Neural crest cell (in vitro differentiated cells): ENCODE measurements around the gene SRPX2. TPM values are rescaled to one million over a fixed set of nuclear protein-coding genes. Genes with fewer than 3 reads are reported as not detected.
"Not testable (repeated sequence)": the region's sequence is repeated elsewhere in the genome, so short reads cannot be mapped to it uniquely, and the experiment has no call there.

Experiments
- DNase-seq: peaks from one replicate; pipeline ENCODE4 v3.0.0; 2021; ENCODE audit warnings: low read depth, mixed read lengths, low spot score
- H3K27ac Mint-ChIP-seq: one replicate; pipeline ENCODE4 v1.8.0; 2021; ENCODE audit warnings: mild to moderate bottlenecking, mixed read lengths; ENCODE audit not compliant: unreplicated experiment
- H3K27me3 Mint-ChIP-seq: 2 replicates; pipeline ENCODE4 v1.8.0; 2021; ENCODE audit warnings: low read depth, mild to moderate bottlenecking, mixed read lengths
- H3K36me3 Mint-ChIP-seq: 2 replicates; pipeline ENCODE4 v1.8.0; 2021; ENCODE audit warnings: low read depth, mild to moderate bottlenecking, mixed read lengths
- H3K4me1 Mint-ChIP-seq: 2 replicates; pipeline ENCODE4 v1.8.0; 2021; ENCODE audit warnings: mixed read lengths
- H3K4me3 Mint-ChIP-seq: one replicate; pipeline ENCODE4 v1.8.0; 2021; ENCODE audit warnings: mild to moderate bottlenecking, mixed read lengths
- H3K9me3 Mint-ChIP-seq: 2 replicates; pipeline ENCODE4 v1.8.0; 2021; ENCODE audit warnings: mixed read lengths
- total RNA-seq: library from RNA; stranded (reverse); gene quantifications from 2 replicates; pipeline ENCODE4 v1.2.1, GENCODE V29; 2021
- TF ChIP-seq, protein P1 (sequence below): fragments of 200-600 bp; sonication (generic); conservative IDR thresholded peaks from 2 replicates; pipeline ENCODE4 v1.5.0; 2021; ENCODE audit warnings: antibody characterized with exemption, mild to moderate bottlenecking

SRPX2 gene
- total RNA-seq, 1 donor from 2014 or later: 0.35 TPM

GRCh38 chrX:100721328-100721727 lies 77.3 kb downstream of the SRPX2 start:
- Mint-ChIP-seq H3K27me3 (no peaks in the 10 kb centered on the region), H3K9me3 (peaks cover 4% of the 10 kb centered on the region), H3K4me3 (no peak overlapping the region), H3K4me1 (peaks cover 9% of the 10 kb centered on the region), H3K36me3 (peaks cover 6% of the 10 kb centered on the region), H3K27ac (no peak overlapping the region)
- TF ChIP-seq, protein P1, sequence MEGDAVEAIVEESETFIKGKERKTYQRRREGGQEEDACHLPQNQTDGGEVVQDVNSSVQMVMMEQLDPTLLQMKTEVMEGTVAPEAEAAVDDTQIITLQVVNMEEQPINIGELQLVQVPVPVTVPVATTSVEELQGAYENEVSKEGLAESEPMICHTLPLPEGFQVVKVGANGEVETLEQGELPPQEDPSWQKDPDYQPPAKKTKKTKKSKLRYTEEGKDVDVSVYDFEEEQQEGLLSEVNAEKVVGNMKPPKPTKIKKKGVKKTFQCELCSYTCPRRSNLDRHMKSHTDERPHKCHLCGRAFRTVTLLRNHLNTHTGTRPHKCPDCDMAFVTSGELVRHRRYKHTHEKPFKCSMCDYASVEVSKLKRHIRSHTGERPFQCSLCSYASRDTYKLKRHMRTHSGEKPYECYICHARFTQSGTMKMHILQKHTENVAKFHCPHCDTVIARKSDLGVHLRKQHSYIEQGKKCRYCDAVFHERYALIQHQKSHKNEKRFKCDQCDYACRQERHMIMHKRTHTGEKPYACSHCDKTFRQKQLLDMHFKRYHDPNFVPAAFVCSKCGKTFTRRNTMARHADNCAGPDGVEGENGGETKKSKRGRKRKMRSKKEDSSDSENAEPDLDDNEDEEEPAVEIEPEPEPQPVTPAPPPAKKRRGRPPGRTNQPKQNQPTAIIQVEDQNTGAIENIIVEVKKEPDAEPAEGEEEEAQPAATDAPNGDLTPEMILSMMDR: no peak
- no peak for DNase-seq

GRCh38 chrX:100724006-100724405 lies 80.0 kb downstream of the SRPX2 start:
- Mint-ChIP-seq H3K36me3 (peaks cover 10% of the 10 kb centered on the region), H3K9me3 (peaks cover 10% of the 10 kb centered on the region)
- H3K4me1 Mint-ChIP-seq, H3K4me3 Mint-ChIP-seq, H3K27me3 Mint-ChIP-seq, H3K27ac Mint-ChIP-seq, DNase-seq: not testable (repeated sequence)

Other genes starting within 250 kb of the SRPX2 start
- gene PCDH19, start 233.9 kb upstream of the SRPX2 start, total RNA-seq: 30.2 and 33.3 TPM in 2 replicates
- gene TNMD, start 59.3 kb upstream of the SRPX2 start, total RNA-seq: not detected in 2 replicates
- gene TSPAN6, start 7.4 kb upstream of the SRPX2 start, total RNA-seq: 69.7 and 71.4 TPM in 2 replicates
- gene SYTL4, start 87.9 kb downstream of the SRPX2 start, total RNA-seq: 3.8 and 4.5 TPM in 2 replicates
- 28.7 and 30.1 TPM in 2 replicates for gene CSTF2, start 176.2 kb downstream of the SRPX2 start, total RNA-seq
- gene NOX1, start 230.2 kb downstream of the SRPX2 start, total RNA-seq: not detected in 2 replicates